Fibroblast of villous mesenchyme (primary cell): Measurements from ENCODE around the gene SEC61G. TPM values are rescaled to one million over a fixed set of nuclear protein-coding genes. Genes with fewer than 3 reads are reported as not detected.

Experiments used
- DNase-seq: peaks from one replicate; pipeline ENCODE4 v3.0.0-alpha.2; 2010; ENCODE audit warnings: low read depth
- H3K4me3 ChIP-seq: 2 replicates; pipeline ENCODE4 v1.5.1; 2011; ENCODE audit warnings: low read depth, mild to moderate bottlenecking, low read length
- CTCF ChIP-seq: IDR thresholded peaks from 2 replicates; pipeline ENCODE4 v1.5.1; 2012; ENCODE audit warnings: low read depth, mild to moderate bottlenecking, low read length; ENCODE audit not compliant: insufficient read depth
- total RNA-seq: library from RNA; depleted of rRNA; stranded (reverse); fragments of >200 nt; gene quantifications from 2 replicates; pipeline ENCODE4 v1.2.3, GENCODE V29; 2012

SEC61G gene
- total RNA-seq, 1 donor = 240 TPM

GRCh38 chr7:54780490-54780889 lies 21.5 kb upstream of the SEC61G start:
- no peak overlapping the region for H3K4me3 ChIP-seq
- TF ChIP-seq CTCF = no peak
- no peak for DNase-seq

- TF ChIP-seq CTCF = no peak
- no peak overlapping the region for H3K4me3 ChIP-seq
- no peak for DNase-seq
These were observed 19.9 kb upstream of the SEC61G start for GRCh38 chr7:54778696-54779540.

GRCh38 chr7:54778166-54778565 lies 19.2 kb upstream of the SEC61G start:
- no peak overlapping the region for H3K4me3 ChIP-seq
- no peak for DNase-seq
- TF ChIP-seq CTCF = no peak

- DNase-seq = no peak
- TF ChIP-seq CTCF = no peak
- no peak overlapping the region for H3K4me3 ChIP-seq
These were observed 16.1 kb upstream of the SEC61G start for GRCh38 chr7:54774785-54775740.

- TF ChIP-seq CTCF = peak; percentile 89
- peak overlapping the region; percentile 52 for H3K4me3 ChIP-seq
These were observed 14.7 kb upstream of the SEC61G start for GRCh38 chr7:54773472-54774399.

GRCh38 chr7:54769203-54769602 lies 10.2 kb upstream of the SEC61G start:
- no peak for TF ChIP-seq CTCF
- DNase-seq = no peak
- H3K4me3 ChIP-seq = no peak overlapping the region

More at GRCh38 chr7:54773472-54774399, 14.7 kb upstream of the SEC61G start:
- DNase-seq = peak; percentile 83
